Activated B cell treated with CpG ODN at 0.5 μM for 24 hours (primary cell): ENCODE results near the gene TP63. TPM values are rescaled to one million over a fixed set of nuclear protein-coding genes. Genes with fewer than 3 reads are reported as not detected.

Source experiments
- ATAC-seq: fragments of 200-7000 bp; cut with Tn5 transposase; one replicate; pipeline ENCODE4 v1.10.0; 2021; ENCODE audit warnings: low read depth, mild to moderate bottlenecking, moderate library complexity
- CTCF ChIA-PET: fragments of 350-600 bp; sonication (Branson Sonifier 250); formaldehyde crosslinking; loops from one replicate; lab custom pipeline; 2021; ENCODE audit warnings: antibody characterized with exemption; lab: Charles Lee
- POLR2A ChIA-PET: fragments of 350-600 bp; sonication (Branson Sonifier 250); formaldehyde crosslinking; loops from one replicate; lab custom pipeline; 2021; ENCODE audit warnings: antibody characterized with exemption; lab: Charles Lee
- DNase-seq: peaks from one replicate; pipeline ENCODE4 v3.0.0; 2022
- H3K27ac Mint-ChIP-seq: one replicate; pipeline ENCODE4 v1.8.0; 2020; ENCODE audit warnings: mixed read lengths
- H3K27me3 Mint-ChIP-seq: one replicate; pipeline ENCODE4 v1.8.0; 2021; ENCODE audit warnings: mixed read lengths
- H3K36me3 Mint-ChIP-seq: one replicate; pipeline ENCODE4 v1.8.0; 2021; ENCODE audit warnings: low read depth, mixed read lengths
- H3K4me1 Mint-ChIP-seq: one replicate; pipeline ENCODE4 v1.8.0; 2021; ENCODE audit warnings: mixed read lengths
- H3K4me3 Mint-ChIP-seq: one replicate; pipeline ENCODE4 v1.8.0; 2020; ENCODE audit warnings: mild to moderate bottlenecking, mixed read lengths
- H3K9me3 Mint-ChIP-seq: one replicate; pipeline ENCODE4 v1.8.0; 2020; ENCODE audit warnings: mixed read lengths
- intact Hi-C: fragments of 100-400 bp; cut with micrococcal nuclease; formaldehyde crosslinking; loops from one replicate; pipeline ENCODE4 v1.15.1; 2024
- total RNA-seq: library from RNA; stranded (reverse); gene quantifications from 2 replicates; pipeline ENCODE4 v1.2.3, GENCODE V29; 2022
- TF ChIP-seq, protein P1 (sequence below): fragments of 200-600 bp; IDR thresholded peaks from one replicate; pipeline ENCODE4 v1.8.0; 2022; ENCODE audit warnings: antibody characterized with exemption, mild to moderate bottlenecking

The TP63 gene
- total RNA-seq, 1 donor from 2014 or later = 3.9 TPM

DNA sequence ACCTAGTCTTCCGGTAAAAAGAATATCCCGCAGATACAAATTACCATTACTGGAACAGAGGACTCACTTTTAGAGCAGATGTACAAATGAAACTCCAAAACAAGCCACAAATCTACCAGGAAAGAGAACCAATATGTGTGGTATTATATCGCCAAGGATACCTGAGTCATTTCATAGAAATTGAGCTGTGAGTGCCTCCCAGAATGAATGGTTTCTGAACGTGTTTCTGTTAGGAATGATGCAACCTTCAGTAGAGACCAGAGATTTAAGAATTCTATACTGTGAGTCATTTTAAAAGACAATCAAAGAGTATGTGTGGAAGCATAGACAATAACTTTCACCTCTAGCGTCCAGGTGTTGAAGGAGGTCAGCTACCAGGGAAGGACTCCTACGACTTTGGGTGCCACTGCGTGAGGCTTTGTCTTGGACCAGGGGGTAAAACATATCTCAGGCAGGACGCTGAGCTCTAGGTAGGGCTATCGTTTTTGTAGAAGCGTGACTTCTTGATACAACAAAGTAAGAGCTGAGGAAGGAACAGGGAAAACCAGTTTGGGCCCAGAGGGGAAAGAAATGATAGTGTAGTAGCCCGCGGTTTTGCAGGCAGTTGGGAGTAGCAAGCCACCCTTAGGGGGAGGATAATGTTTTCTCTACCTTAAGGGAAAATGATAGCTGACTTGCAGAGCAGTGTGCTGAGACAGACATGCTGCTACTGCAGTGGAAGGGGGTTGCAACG is 210.4 kb downstream of the TP63 start:
- ChIA-PET CTCF (no interaction called here), POLR2A (no interaction called here)
- H3K9me3 Mint-ChIP-seq = no peaks in the 10 kb centered on the region
- TF ChIP-seq, protein P1, sequence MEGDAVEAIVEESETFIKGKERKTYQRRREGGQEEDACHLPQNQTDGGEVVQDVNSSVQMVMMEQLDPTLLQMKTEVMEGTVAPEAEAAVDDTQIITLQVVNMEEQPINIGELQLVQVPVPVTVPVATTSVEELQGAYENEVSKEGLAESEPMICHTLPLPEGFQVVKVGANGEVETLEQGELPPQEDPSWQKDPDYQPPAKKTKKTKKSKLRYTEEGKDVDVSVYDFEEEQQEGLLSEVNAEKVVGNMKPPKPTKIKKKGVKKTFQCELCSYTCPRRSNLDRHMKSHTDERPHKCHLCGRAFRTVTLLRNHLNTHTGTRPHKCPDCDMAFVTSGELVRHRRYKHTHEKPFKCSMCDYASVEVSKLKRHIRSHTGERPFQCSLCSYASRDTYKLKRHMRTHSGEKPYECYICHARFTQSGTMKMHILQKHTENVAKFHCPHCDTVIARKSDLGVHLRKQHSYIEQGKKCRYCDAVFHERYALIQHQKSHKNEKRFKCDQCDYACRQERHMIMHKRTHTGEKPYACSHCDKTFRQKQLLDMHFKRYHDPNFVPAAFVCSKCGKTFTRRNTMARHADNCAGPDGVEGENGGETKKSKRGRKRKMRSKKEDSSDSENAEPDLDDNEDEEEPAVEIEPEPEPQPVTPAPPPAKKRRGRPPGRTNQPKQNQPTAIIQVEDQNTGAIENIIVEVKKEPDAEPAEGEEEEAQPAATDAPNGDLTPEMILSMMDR = no peak
- no peaks in the 10 kb centered on the region for H3K27me3 Mint-ChIP-seq
- intact Hi-C loops = no loop called here
- no peaks in the 10 kb centered on the region for H3K4me1 Mint-ChIP-seq
- no peak overlapping the region for H3K27ac Mint-ChIP-seq
- ATAC-seq = no peak
- H3K36me3 Mint-ChIP-seq = no peaks in the 10 kb centered on the region
- no peak for DNase-seq
- H3K4me3 Mint-ChIP-seq = no peak overlapping the region

DNA sequence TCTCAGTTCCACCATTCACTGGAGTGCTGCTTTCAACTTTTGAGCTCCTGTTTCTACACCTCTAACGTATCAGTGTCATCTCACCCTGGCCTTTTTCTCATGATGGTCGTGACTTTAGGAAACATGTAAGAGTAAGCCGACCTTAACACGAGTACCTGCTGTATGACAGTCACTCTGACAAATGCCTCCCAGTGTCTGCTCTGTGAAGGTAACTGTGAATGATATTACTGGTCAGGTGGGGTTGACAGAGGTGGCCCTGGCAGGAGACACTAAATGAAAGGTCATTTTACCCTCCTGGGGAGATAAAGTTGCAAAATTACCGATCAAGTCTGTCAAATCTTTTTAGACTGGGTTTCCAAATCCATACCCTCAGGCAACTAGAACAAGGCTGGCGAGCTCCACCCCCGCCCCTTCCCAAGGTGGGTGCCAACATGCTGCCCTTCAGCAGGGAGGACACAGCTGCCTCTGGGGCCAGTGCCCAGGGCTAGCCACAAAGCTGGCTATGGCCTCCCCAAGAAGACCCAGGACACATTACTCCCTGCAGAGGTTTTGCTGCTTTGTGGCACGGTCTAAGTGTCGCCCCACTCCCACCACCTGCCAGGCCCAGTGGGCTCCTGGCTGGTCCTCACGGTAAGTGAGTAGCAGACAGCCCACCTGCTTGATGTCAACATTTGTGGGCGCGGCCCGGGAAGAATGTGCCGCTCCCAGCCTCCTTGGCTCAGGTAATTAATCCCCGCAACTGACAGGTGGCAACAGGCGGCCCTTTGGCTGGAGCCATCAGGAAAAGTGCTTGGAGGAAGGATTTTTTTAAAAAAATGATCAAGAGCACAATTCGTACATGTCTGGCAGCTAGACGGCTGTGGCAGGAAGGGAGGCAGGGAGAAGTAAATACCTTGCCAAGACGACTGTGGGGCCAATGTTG is 211.8 kb downstream of the TP63 start:
- ATAC-seq = no peak
- Mint-ChIP-seq H3K4me3 (no peak overlapping the region), H3K27ac (no peak overlapping the region), H3K4me1 (no peaks in the 10 kb centered on the region), H3K36me3 (no peaks in the 10 kb centered on the region), H3K9me3 (no peaks in the 10 kb centered on the region), H3K27me3 (no peaks in the 10 kb centered on the region)
- CTCF ChIA-PET = no interaction called here
- intact Hi-C loops = no loop called here
- POLR2A ChIA-PET = no interaction called here
- DNase-seq = no peak
- TF ChIP-seq, protein P1 = no peak

DNA sequence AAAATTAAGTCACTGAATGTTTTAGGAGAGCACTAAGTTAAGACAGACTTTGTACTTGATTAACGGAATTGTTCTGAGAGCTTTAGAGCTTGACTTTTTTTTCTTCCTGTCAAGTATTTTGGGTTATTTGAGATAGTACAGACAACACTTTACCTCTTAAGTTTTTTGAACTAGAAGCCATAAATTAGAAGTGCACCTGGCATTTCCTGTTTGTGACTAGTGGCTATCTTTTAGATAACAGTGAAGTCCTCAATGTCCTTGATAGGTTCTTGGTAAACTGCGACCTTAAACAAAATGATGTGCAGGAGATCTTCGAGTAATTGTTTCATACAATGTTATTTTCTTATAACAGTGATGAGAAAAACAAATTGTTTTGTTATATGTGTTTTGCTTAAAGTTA is 213.9 kb downstream of the TP63 start:
- H3K4me1 Mint-ChIP-seq = no peaks in the 10 kb centered on the region
- H3K36me3 Mint-ChIP-seq = no peaks in the 10 kb centered on the region
- ChIA-PET POLR2A (no interaction called here), CTCF (no interaction called here)
- H3K27ac Mint-ChIP-seq = no peak overlapping the region
- intact Hi-C loops = no loop called here
- ATAC-seq (no peak), DNase-seq (no peak)
- no peaks in the 10 kb centered on the region for H3K27me3 Mint-ChIP-seq
- H3K4me3 Mint-ChIP-seq = no peak overlapping the region
- no peaks in the 10 kb centered on the region for H3K9me3 Mint-ChIP-seq
- TF ChIP-seq, protein P1 = no peak

DNA sequence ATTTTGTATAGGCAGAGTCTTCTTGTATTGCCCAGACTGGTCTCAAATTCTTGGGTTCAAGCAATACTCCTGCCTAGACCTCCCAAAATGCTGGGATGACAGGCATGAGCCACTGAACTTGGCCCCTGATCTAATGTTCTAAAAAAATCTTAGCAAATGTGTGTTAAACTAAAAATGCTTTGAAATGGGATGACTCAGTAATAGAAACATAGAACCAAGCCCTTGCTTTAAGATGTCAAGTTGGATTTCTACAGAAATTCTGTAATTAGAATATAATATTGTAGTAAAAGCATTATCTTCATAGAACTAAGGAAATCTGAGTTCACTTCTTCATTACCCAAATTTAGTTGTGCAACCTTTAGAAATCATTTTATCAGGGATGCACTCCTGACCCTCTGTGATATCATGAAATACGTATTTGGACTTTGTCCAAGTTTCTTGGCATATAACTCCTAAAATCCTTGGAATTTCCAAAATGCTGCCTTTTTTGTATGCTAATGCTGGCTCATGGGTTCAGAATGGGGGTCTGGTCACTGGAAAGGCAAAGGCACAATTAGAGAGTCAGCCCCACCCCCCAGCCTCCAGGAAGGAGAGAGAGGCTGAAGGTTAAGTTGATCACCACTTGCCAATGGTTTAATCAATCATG is 217.3 kb downstream of the TP63 start:
- POLR2A ChIA-PET = no interaction called here
- TF ChIP-seq, protein P1 = no peak
- Mint-ChIP-seq H3K4me3 (no peak overlapping the region), H3K4me1 (no peaks in the 10 kb centered on the region), H3K9me3 (no peaks in the 10 kb centered on the region), H3K27me3 (no peaks in the 10 kb centered on the region), H3K36me3 (no peaks in the 10 kb centered on the region), H3K27ac (no peak overlapping the region)
- intact Hi-C loops = no loop called here
- CTCF ChIA-PET = no interaction called here
- no peak for ATAC-seq
- DNase-seq = no peak

DNA sequence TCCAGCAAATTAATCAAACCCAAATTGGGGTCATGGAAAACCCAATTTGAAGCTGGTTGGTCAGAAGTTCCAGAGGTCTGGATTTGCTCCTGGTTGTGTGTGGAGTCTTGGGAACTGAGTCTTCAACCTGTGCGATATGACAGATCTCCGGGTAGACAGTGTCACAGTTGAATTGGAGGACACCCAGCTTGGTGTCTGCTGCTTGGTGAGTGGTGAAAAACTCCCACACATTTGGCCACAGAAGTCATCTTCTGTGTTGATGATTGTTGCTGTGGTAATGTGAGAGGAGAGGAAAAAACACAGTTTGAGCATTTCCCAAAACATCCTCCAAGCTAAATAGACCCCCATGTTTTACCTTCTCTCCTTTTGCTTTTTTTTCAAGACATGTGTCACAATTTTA is 218.1 kb downstream of the TP63 start:
- no peaks in the 10 kb centered on the region for H3K36me3 Mint-ChIP-seq
- POLR2A ChIA-PET = no interaction called here
- no peak overlapping the region for H3K4me3 Mint-ChIP-seq
- TF ChIP-seq, protein P1 = no peak
- no peaks in the 10 kb centered on the region for H3K27me3 Mint-ChIP-seq
- intact Hi-C loops = no loop called here
- H3K9me3 Mint-ChIP-seq = no peaks in the 10 kb centered on the region
- no peak overlapping the region for H3K27ac Mint-ChIP-seq
- H3K4me1 Mint-ChIP-seq = no peaks in the 10 kb centered on the region
- DNase-seq (no peak), ATAC-seq (no peak)
- CTCF ChIA-PET = no interaction called here
